ENCODE results near the gene GPS2.

- TF ChIP-seq MAX (IDR thresholded peaks at IDR 0.05; ENCODE audit: insufficient read depth, insufficient read length) (no peak), CTCF (IDR thresholded peaks at IDR 0.05; ENCODE audit: extremely low read depth in 1 of 2, insufficient read depth in 1 of 2, low read depth in 1 of 2, low read length in 2 of 2) (no peak), POLR2AphosphoS5 (IDR thresholded peaks at IDR 0.05; ENCODE audit: insufficient read depth, low read depth, low read length) (peak; percentile 92), EZH2 (IDR thresholded peaks at IDR 0.05; ENCODE audit: borderline replicate concordance, low read depth, low read length, severe bottlenecking) (no peak)
These were observed at the start of gene GPS2 for GRCh38 chr17:7314719-7315569.

Measured in endothelial cell of umbilical vein (primary cell).